H1 (cell line): Measurements from ENCODE around the gene DNMT3B. TPM values are rescaled to one million over a fixed set of nuclear protein-coding genes. Genes with fewer than 3 reads are reported as not detected.

Experiments
- CTCF ChIA-PET: fragments of 300-600 bp; sonication (Branson Sonifier 250); formaldehyde crosslinking; loops from one replicate; lab custom pipeline; 2021; ENCODE audit not compliant: partially characterized antibody; lab: Charles Lee
- POLR2A ChIA-PET: fragments of 300-600 bp; sonication (Branson Sonifier 250); formaldehyde crosslinking; loops from one replicate; lab custom pipeline; 2021; ENCODE audit warnings: inconsistent platforms; ENCODE audit not compliant: partially characterized antibody; lab: Charles Lee
- DNase-seq, 2 experiments: peaks; one replicate each; pipeline versions ENCODE4 v3.0.0 to v3.0.0-alpha.2; 2010 to 2022; ENCODE audit warnings: low spot score in 2 of 2, low read depth in 1 of 2, mixed read lengths in 1 of 2
- FAIRE-seq: peaks from 2 replicates; lab custom pipeline; 2011; peaks lifted over from hg19 to GRCh38; lab: Jason Lieb, UNC
- H2AFZ ChIP-seq: 2 replicates; pipeline ENCODE4 v1.8.1; 2012; ENCODE audit warnings: low read length, inconsistent platforms
- H2AK5ac ChIP-seq: 2 replicates; pipeline ENCODE4 v1.6.1; 2013; ENCODE audit warnings: low read depth, low read length
- H2BK120ac ChIP-seq: replicated peaks from 2 replicates; pipeline ENCODE3; 2013; ENCODE audit warnings: low read depth, low read length, inconsistent platforms
- H2BK12ac ChIP-seq: 2 replicates; pipeline ENCODE4 v1.6.1; 2013; ENCODE audit warnings: low read depth, low read length
- H2BK15ac ChIP-seq: 2 replicates; pipeline ENCODE4 v1.6.1; 2013; ENCODE audit warnings: low read length
- H2BK20ac ChIP-seq: 2 replicates; pipeline ENCODE4 v1.6.1; 2013; ENCODE audit warnings: low read length
- H2BK5ac ChIP-seq: 2 replicates; pipeline ENCODE4 v1.6.1; 2013; ENCODE audit warnings: low read depth, low read length
- H3K14ac ChIP-seq: 2 replicates; pipeline ENCODE4 v1.6.1; 2013; ENCODE audit warnings: inconsistent platforms; ENCODE audit not compliant: insufficient read length
- H3K18ac ChIP-seq: 2 replicates; pipeline ENCODE4 v1.6.1; 2013; ENCODE audit warnings: low read length; ENCODE audit errors: extremely low read depth
- H3K23ac ChIP-seq: 2 replicates; pipeline ENCODE4 v1.6.1; 2013; ENCODE audit warnings: inconsistent platforms; ENCODE audit not compliant: insufficient read length
- H3K23me2 ChIP-seq: 2 replicates; pipeline ENCODE4 v1.6.1; 2013; ENCODE audit warnings: low read depth, low read length
- H3K27ac ChIP-seq: 2 replicates; pipeline ENCODE4 v1.6.1; 2011; ENCODE audit warnings: low read depth, low read length, inconsistent platforms
- H3K27me3 ChIP-seq, 4 experiments: replicated peaks in 1 of 4; 1 replicate in 1 of 4; 2 replicates in 3 of 4; pipeline versions ENCODE4 v1.6.1 to v1.8.1; 2011 to 2013; ENCODE audit warnings: low read length in 3 of 4, mild to moderate bottlenecking in 3 of 4, inconsistent platforms in 2 of 4, mixed read lengths in 2 of 4, moderate library complexity in 1 of 4; ENCODE audit not compliant: control insufficient read depth in 3 of 4, insufficient read depth in 3 of 4; ENCODE audit errors: extremely low read depth in 1 of 4
- H3K36me3 ChIP-seq, 4 experiments: 2 replicates each; pipeline versions ENCODE4 v1.6.1 to v1.8.1; 2011 to 2013; ENCODE audit warnings: mild to moderate bottlenecking in 4 of 4, low read length in 3 of 4, moderate library complexity in 2 of 4, control low read depth in 1 of 4, inconsistent platforms in 1 of 4; ENCODE audit not compliant: insufficient read depth in 4 of 4, control insufficient read depth in 2 of 4
- H3K4ac ChIP-seq: replicated peaks from 2 replicates; pipeline ENCODE3; 2013; ENCODE audit warnings: low read length, low read depth, mixed read lengths, inconsistent platforms; ENCODE audit not compliant: insufficient read length
- H3K4me1 ChIP-seq, 4 experiments: replicated peaks in 1 of 4; 1 replicate in 1 of 4; 2 replicates in 3 of 4; pipeline versions ENCODE4 v1.6.1 to v1.8.1; 2011 to 2013; ENCODE audit warnings: low read length in 3 of 4, inconsistent platforms in 2 of 4, mixed read lengths in 1 of 4; ENCODE audit not compliant: insufficient read depth in 4 of 4, control insufficient read depth in 3 of 4
- H3K4me2 ChIP-seq, 2 experiments: 2 replicates each; pipeline versions ENCODE4 v1.6.1 to v1.8.1; 2011 to 2013; ENCODE audit warnings: low read depth in 2 of 2, low read length in 2 of 2, control low read depth in 1 of 2, inconsistent platforms in 1 of 2, mild to moderate bottlenecking in 1 of 2; ENCODE audit not compliant: insufficient read depth in 1 of 2
- H3K4me3 ChIP-seq, 4 experiments: fragments of 200-600, 300-600 bp in 1 of 4; sonication (generic), shearing (Covaris generic), sonication (Bioruptor Twin) in 1 of 4; 2 replicates each; pipeline versions ENCODE4 v1.5.1 to v1.8.1; 2011 to 2016; ENCODE audit warnings: low read length in 4 of 4, low read depth in 3 of 4, control low read depth in 2 of 4, inconsistent platforms in 2 of 4, mild to moderate bottlenecking in 2 of 4, mixed read lengths in 1 of 4, moderate library complexity in 1 of 4; ENCODE audit not compliant: insufficient read depth in 2 of 4; ENCODE audit errors: extremely low read depth in 1 of 4
- H3K56ac ChIP-seq: replicated peaks from 2 replicates; pipeline ENCODE3; 2013; ENCODE audit warnings: low read depth, mild to moderate bottlenecking, mixed read lengths, low read length, inconsistent platforms; ENCODE audit not compliant: insufficient read length
- H3K79me1 ChIP-seq: 2 replicates; pipeline ENCODE4 v1.6.1; 2013; ENCODE audit warnings: low read depth, low read length, control low read depth
- H3K79me2 ChIP-seq, 2 experiments: 2 replicates each; pipeline versions ENCODE4 v1.6.1 to v1.8.1; 2012 to 2013; ENCODE audit warnings: low read length in 2 of 2, mild to moderate bottlenecking in 2 of 2, inconsistent platforms in 1 of 2; ENCODE audit not compliant: insufficient read depth in 2 of 2, control insufficient read depth in 1 of 2
- H3K9ac ChIP-seq, 4 experiments: replicated peaks in 1 of 4; 1 replicate in 1 of 4; 2 replicates in 3 of 4; pipeline versions ENCODE4 v1.6.1 to v1.8.1; 2011 to 2013; ENCODE audit warnings: low read depth in 3 of 4, low read length in 3 of 4, control low read depth in 2 of 4, mild to moderate bottlenecking in 2 of 4, moderate library complexity in 2 of 4, inconsistent platforms in 1 of 4; ENCODE audit errors: extremely low read depth in 1 of 4
- H3K9me3 ChIP-seq, 2 experiments: 2 replicates each; pipeline versions ENCODE4 v1.6.1 to v1.8.1; 2012 to 2013; ENCODE audit warnings: mild to moderate bottlenecking in 2 of 2, moderate library complexity in 2 of 2, control low read depth in 1 of 2, inconsistent platforms in 1 of 2, low read depth in 1 of 2, low read length in 1 of 2, mixed read lengths in 1 of 2; ENCODE audit not compliant: insufficient read depth in 2 of 2
- H4K20me1 ChIP-seq, 2 experiments: replicated peaks in 1 of 2; 2 replicates each; pipeline versions ENCODE3 to v1.8.1; 2011 to 2013; ENCODE audit warnings: inconsistent platforms in 2 of 2, low read length in 2 of 2, mild to moderate bottlenecking in 1 of 2; ENCODE audit not compliant: insufficient read depth in 2 of 2, control insufficient read depth in 1 of 2
- H4K5ac ChIP-seq: 2 replicates; pipeline ENCODE4 v1.6.1; 2013; ENCODE audit warnings: low read length, low read depth, mixed read lengths, inconsistent platforms; ENCODE audit not compliant: insufficient read length
- H4K8ac ChIP-seq: 2 replicates; pipeline ENCODE4 v1.8.0; 2013; ENCODE audit warnings: mild to moderate bottlenecking, moderate library complexity, low read length, inconsistent platforms; ENCODE audit not compliant: insufficient read depth; ENCODE audit errors: extremely low read depth
- H4K91ac ChIP-seq: replicated peaks from 2 replicates; pipeline ENCODE3; 2013; ENCODE audit warnings: low read length, mixed read lengths, inconsistent platforms; ENCODE audit not compliant: insufficient read length
- ATF2 ChIP-seq: IDR thresholded peaks from 2 replicates; pipeline ENCODE4 v1.6.1; 2012; ENCODE audit warnings: low read length, inconsistent platforms
- JUN ChIP-seq: IDR thresholded peaks from 2 replicates; pipeline ENCODE4 v1.6.1; 2011; ENCODE audit warnings: low read depth, mild to moderate bottlenecking, improper control_type of control experiment, low read length
- POLR2A ChIP-seq, 2 experiments: IDR thresholded peaks; 1 replicate in 1 of 2; 2 replicates in 1 of 2; pipeline ENCODE4 v1.6.1; 2011; ENCODE audit warnings: low read depth in 2 of 2, low read length in 2 of 2, mild to moderate bottlenecking in 2 of 2; ENCODE audit errors: control extremely low read depth in 1 of 2
- POU5F1 ChIP-seq: IDR thresholded peaks from 2 replicates; pipeline ENCODE4 v1.6.1; 2011; ENCODE audit warnings: low read depth, mild to moderate bottlenecking, low read length, moderate library complexity
- RXRA ChIP-seq: IDR thresholded peaks from 2 replicates; pipeline ENCODE4 v1.6.1; 2011; ENCODE audit warnings: low read depth, mild to moderate bottlenecking, low read length, moderate library complexity; ENCODE audit not compliant: insufficient read depth
- SP1 ChIP-seq: IDR thresholded peaks from 2 replicates; pipeline ENCODE4 v1.6.1; 2011; ENCODE audit warnings: low read depth, low read length
- SRF ChIP-seq: IDR thresholded peaks from 2 replicates; pipeline ENCODE4 v1.6.1; 2011; ENCODE audit warnings: mild to moderate bottlenecking, low read depth, low read length, moderate library complexity
- WGBS, 2 experiments: shearing (Covaris generic) in 1 of 2; methylation state at CpG; one replicate each; pipeline versions ENCODE4 v1.1.6 to v1.1.7; 2013 to 2015; ENCODE audit warnings: low lambda C conversion rate in 2 of 2, mixed read lengths in 2 of 2, inconsistent platforms in 1 of 2, low coverage in 1 of 2, missing lambda C conversion rate in 1 of 2; ENCODE audit not compliant: insufficient replicate concordance in 2 of 2, insufficient coverage in 1 of 2, insufficient read length in 1 of 2; ENCODE audit errors: extremely low coverage in 1 of 2, missing lambda C conversion rate in 1 of 2; 5-methylcytosine and 5-hydroxymethylcytosine counted together
- polyA plus RNA-seq, 7 experiments: library from polyadenylated mRNA; depleted of rRNA in 3 of 7; stranded (reverse) in 5 of 7; unstranded in 2 of 7; fragments of >200 nt in 5 of 7; fragments of 200-250 nt in 2 of 7; gene quantifications; 1 replicate in 5 of 7; 2 replicates in 1 of 7; 4 replicates in 1 of 7; pipeline versions ENCODE4 v1.2.1 to v1.2.3, GENCODE V29; 2011 to 2013; ENCODE audit warnings: missing spikeins in 2 of 7, mixed read lengths in 2 of 7
- total RNA-seq: library from RNA; stranded (reverse); fragmentation: NEBNext Ultra II Directional; extraction: Animal tissue kit (Norgen Biotek cat#: 25700); gene quantifications from 2 replicates; pipeline ENCODE4 v1.2.1, GENCODE V29; 2021

DNMT3B gene
- total and polyA plus RNA-seq, 2 of the 8 experiments (the other 6 are each of a cell fraction or from before 2014, with no cell fraction given) = 433 to 1,016 TPM

GRCh38 chr20:32786059-32786760 is 24.0 kb downstream of the DNMT3B start:
- no peak for TF ChIP-seq RXRA
- TF ChIP-seq POLR2A (IDR thresholded peaks at IDR 0.05; ENCODE audit: control extremely low read depth in 1 of 2, low read depth in 2 of 2, low read length in 2 of 2) = peak in 1 of 2 experiments; percentile 1; a peak in 1 of 3 replicates
- TF ChIP-seq ATF2 = no peak
- TF ChIP-seq SRF = no peak
- TF ChIP-seq SP1 = no peak
- no peak for TF ChIP-seq POU5F1
- no peak for TF ChIP-seq JUN
- H3K27ac ChIP-seq = peak overlapping the region; percentile 14; the same call in 1 of the 2 replicates
- POLR2A ChIA-PET = interaction anchor here (1.8 to 5.2 kb wide), 2 partner anchors 10 to 13 kb away, joined by 3 to 37 read pairs; no protein-coding TSS in a partner anchor

More at GRCh38 chr20:32786059-32786760, 24.0 kb downstream of the DNMT3B start:
- no peak overlapping the region for H3K56ac ChIP-seq
- H4K5ac ChIP-seq = no peak overlapping the region
- no peaks in the 10 kb centered on the region for H3K27me3 ChIP-seq
- 93% methylated on average over 16 of the region's 16 CpGs; no CpG with 5 or more reads in 1 of the 2 experiments for WGBS, 2 experiments
- CTCF ChIA-PET = interaction anchor here (0.6 kb wide), 1 partner anchor 27 kb away, joined by 3 read pairs; no protein-coding TSS in a partner anchor
- H2AK5ac ChIP-seq = no peak overlapping the region
- no peak overlapping the region for H2BK5ac ChIP-seq
- peak overlapping the region; percentile 45; the same call in 1 of the 2 replicates for H4K8ac ChIP-seq
- H4K20me1 ChIP-seq = peaks cover 40 to 45% of the 10 kb centered on the region in 2 experiments
- no peaks in the 10 kb centered on the region for H3K9me3 ChIP-seq
- H2AFZ ChIP-seq = no peak overlapping the region
- peaks cover 80 to 98% (median 93%) of the 10 kb centered on the region in 4 experiments for H3K36me3 ChIP-seq
- no peak overlapping the region for H3K4ac ChIP-seq
- H3K9ac ChIP-seq = no peak overlapping the region
- H3K23ac ChIP-seq = no peak overlapping the region
- no peaks in the 10 kb centered on the region for H3K23me2 ChIP-seq
- no peak overlapping the region for H4K91ac ChIP-seq
- no peak overlapping the region for H2BK15ac ChIP-seq
- no peak overlapping the region for H3K14ac ChIP-seq
- no peak overlapping the region for H2BK12ac ChIP-seq
- H3K79me1 ChIP-seq = 0 out of 2 replicates have a peak, but pooled peaks cover 4% of the 10 kb centered on the region
- no peak overlapping the region for H2BK20ac ChIP-seq
- H2BK120ac ChIP-seq = no peak overlapping the region
- H3K79me2 ChIP-seq = peaks cover 3 to 82% of the 10 kb centered on the region in 2 experiments; a peak in 2 of 4 replicates
- H3K4me1 ChIP-seq = peaks cover 0 to 4% (median 1%) of the 10 kb centered on the region in 4 experiments; a peak in 5 of 7 replicates
- H3K4me2 ChIP-seq = no peak overlapping the region
- no peak overlapping the region for H3K18ac ChIP-seq
- DNase-seq (no peak), FAIRE-seq (no peak)
- H3K4me3 ChIP-seq = no peak overlapping the region
